ENCODE results near the gene NELL2. TPM values are rescaled to one million over a fixed set of nuclear protein-coding genes. Genes with fewer than 3 reads are reported as not detected.

Gene NELL2
- total and polyA plus RNA-seq, 10 of the 15 experiments (the other 5 are each of a cell fraction or from before 2014, with no cell fraction given), result 0.27 to 2.3 (median 0.76) TPM

DNA sequence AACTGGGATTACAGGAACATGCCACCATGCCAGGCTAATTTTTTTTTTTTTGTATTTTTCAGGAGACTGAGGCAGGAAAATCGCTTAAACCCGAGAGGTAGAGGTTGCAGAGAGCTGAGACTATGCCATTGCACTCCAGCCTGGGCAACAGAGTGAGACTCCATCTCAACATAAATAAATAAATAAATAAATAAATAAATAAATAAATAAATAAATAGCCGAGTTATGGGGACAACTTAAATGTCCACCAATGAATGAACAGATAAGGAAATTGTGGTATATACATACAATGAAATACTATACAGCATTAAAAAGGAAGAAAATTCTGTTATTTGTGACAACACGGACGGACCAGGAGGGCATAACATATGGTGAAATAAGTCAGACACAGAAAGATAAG, 325.7 kb downstream of the NELL2 start (continued):
- TF ChIP-seq ZNF384 (IDR thresholded peaks at IDR 0.05; ENCODE audit: borderline replicate concordance, low read depth, low read length), result no peak
- no peak for TF ChIP-seq SUZ12 (IDR thresholded peaks at IDR 0.05; ENCODE audit: unreplicated experiment)
- no peak for TF ChIP-seq CBX5 (IDR thresholded peaks at IDR 0.05; ENCODE audit: low read depth)
- TF ChIP-seq EP300 (IDR thresholded peaks at IDR 0.05; ENCODE audit: borderline replicate concordance in 1 of 2, control insufficient read depth in 1 of 2, low read depth in 2 of 2, low read length in 2 of 2), result no peak
- TF ChIP-seq NFXL1 (IDR thresholded peaks at IDR 0.05; ENCODE audit: borderline replicate concordance), result no peak
- TF ChIP-seq CEBPB (IDR thresholded peaks at IDR 0.05; ENCODE audit: borderline replicate concordance in 1 of 2, low read depth in 2 of 2, low read length in 2 of 2), result no peak
- no peak for TF ChIP-seq FOS (IDR thresholded peaks at IDR 0.05; ENCODE audit: borderline replicate concordance, extremely low read depth, insufficient read length)
- TF ChIP-seq JUND (IDR thresholded peaks at IDR 0.05; ENCODE audit: low read depth, low read length), result no peak
- no peak for TF ChIP-seq POLR2AphosphoS5 (IDR thresholded peaks at IDR 0.05; ENCODE audit: low read length)
- no peak for TF ChIP-seq CHD2 (IDR thresholded peaks at IDR 0.05; ENCODE audit: borderline replicate concordance, low read depth, low read length)

DNA sequence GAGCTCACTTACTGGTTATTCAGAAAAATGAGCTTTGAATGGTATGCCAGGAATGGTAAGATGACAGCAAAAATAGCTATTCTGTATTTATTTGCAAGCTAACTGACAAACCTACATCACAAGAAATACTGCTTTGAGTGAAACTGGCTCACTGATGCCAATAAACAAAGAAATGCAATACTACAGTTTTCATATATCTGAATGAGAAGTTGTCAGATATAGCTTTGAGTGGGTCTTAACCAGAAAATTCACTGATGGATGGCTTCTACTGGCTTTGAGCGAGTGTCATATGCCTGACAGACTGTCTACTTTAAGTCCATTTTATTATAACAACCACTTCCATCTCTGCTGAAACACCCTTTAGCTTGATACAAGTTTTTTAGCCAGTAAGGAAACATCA, 330.1 kb downstream of the NELL2 start:
- RAD21 ChIA-PET (ENCODE audit: unreplicated experiment), result interaction anchor here (0.7 to 0.8 kb wide), 2 partner anchors 11 to 36 kb away, joined by 3 read pairs; no protein-coding TSS in a partner anchor
- no peaks in the 10 kb centered on the region for H3K36me3 ChIP-seq (ENCODE audit: control insufficient read depth in 2 of 2, insufficient read depth in 2 of 2, low read length in 1 of 2)
- POLR2A ChIA-PET, result no interaction called here
- H3K4me3 ChIP-seq, result no peak overlapping the region
- H3K4me2 ChIP-seq (ENCODE audit: control insufficient read depth, insufficient read depth), result no peak overlapping the region
- H3K27me3 ChIP-seq (replicated peaks in 1 of 2; ENCODE audit: control insufficient read depth in 2 of 2, insufficient read depth in 2 of 2, low read length in 1 of 2), result no peaks in the 10 kb centered on the region
- TF ChIP-seq, protein P1, sequence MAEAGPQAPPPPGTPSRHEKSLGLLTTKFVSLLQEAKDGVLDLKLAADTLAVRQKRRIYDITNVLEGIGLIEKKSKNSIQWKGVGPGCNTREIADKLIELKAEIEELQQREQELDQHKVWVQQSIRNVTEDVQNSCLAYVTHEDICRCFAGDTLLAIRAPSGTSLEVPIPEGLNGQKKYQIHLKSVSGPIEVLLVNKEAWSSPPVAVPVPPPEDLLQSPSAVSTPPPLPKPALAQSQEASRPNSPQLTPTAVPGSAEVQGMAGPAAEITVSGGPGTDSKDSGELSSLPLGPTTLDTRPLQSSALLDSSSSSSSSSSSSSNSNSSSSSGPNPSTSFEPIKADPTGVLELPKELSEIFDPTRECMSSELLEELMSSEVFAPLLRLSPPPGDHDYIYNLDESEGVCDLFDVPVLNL (IDR thresholded peaks at IDR 0.05; ENCODE audit: low read depth, low read length), result no peak
- TF ChIP-seq SIN3A (IDR thresholded peaks at IDR 0.05; ENCODE audit: low read depth, low read length) (no peak), WRNIP1 (IDR thresholded peaks at IDR 0.05; ENCODE audit: borderline replicate concordance, low read depth, low read length) (no peak), ZZZ3 (IDR thresholded peaks at IDR 0.05; ENCODE audit: control insufficient read depth, insufficient read length, low read depth) (no peak), TAF1 (IDR thresholded peaks at IDR 0.05; ENCODE audit: borderline replicate concordance, low read depth, low read length) (no peak), SUZ12 (IDR thresholded peaks at IDR 0.05; ENCODE audit: unreplicated experiment) (no peak), SIX5 (IDR thresholded peaks at IDR 0.05; ENCODE audit: low read depth, low read length, severe bottlenecking) (no peak), SP1 (IDR thresholded peaks at IDR 0.05; ENCODE audit: low read depth, low read length) (no peak)
- no peak overlapping the region for H2AFZ ChIP-seq (ENCODE audit: control insufficient read depth, low read depth, low read length)
- DNase-seq (ENCODE audit: low read depth, low spot score) (no peak), FAIRE-seq (no peak), ATAC-seq (no peak)
- H3K4me1 ChIP-seq (ENCODE audit: control insufficient read depth, insufficient read depth, low read length), result no peaks in the 10 kb centered on the region
- H3K9ac ChIP-seq (ENCODE audit: control insufficient read depth, insufficient read depth, low read length), result no peak overlapping the region
- no peaks in the 10 kb centered on the region for H3K79me2 ChIP-seq (ENCODE audit: control insufficient read depth, insufficient read depth, low read length)
- no TSS peak for BruUV-seq (replicated peaks)
- CTCF ChIA-PET, result interaction anchor here (0.6 to 1.3 kb wide), 4 partner anchors 15 to 398 kb away, joined by 3 read pairs; no protein-coding TSS in a partner anchor
- in situ Hi-C loops (cut with MboI) (no loop called here), intact Hi-C loops (cut with micrococcal nuclease; ENCODE audit: unreplicated experiment) (no loop called here)
- H3K27ac ChIP-seq (ENCODE audit: control insufficient read depth, insufficient read depth), result no peak overlapping the region
- no peaks in the 10 kb centered on the region for H3K9me3 ChIP-seq (replicated peaks; ENCODE audit: control insufficient read depth, insufficient read depth, low read length)
- H4K20me1 ChIP-seq (ENCODE audit: control insufficient read depth, insufficient read depth), result no peaks in the 10 kb centered on the region
- 0% methylated on average over 1 of the region's 1 CpG for WGBS (ENCODE audit: insufficient coverage, insufficient replicate concordance, low lambda C conversion rate, missing lambda C conversion rate)
- SMC1A ChIA-PET (ENCODE audit: uncharacterized antibody, unreplicated experiment), result interaction anchor here (0.5 to 2.4 kb wide), 9 partner anchors 9 to 1807 kb away, joined by 3 to 8 read pairs (median 3); no protein-coding TSS in a partner anchor
